ENCODE results near the gene ATP8B4.
A peak's percentile ranks its signal among the peaks of the same experiment; 100 is the strongest.

The ATP8B4 gene

GRCh38 chr15:49919034-49919433 is 200.0 kb downstream of the ATP8B4 start:
- DNase-seq, result no peak

DNA sequence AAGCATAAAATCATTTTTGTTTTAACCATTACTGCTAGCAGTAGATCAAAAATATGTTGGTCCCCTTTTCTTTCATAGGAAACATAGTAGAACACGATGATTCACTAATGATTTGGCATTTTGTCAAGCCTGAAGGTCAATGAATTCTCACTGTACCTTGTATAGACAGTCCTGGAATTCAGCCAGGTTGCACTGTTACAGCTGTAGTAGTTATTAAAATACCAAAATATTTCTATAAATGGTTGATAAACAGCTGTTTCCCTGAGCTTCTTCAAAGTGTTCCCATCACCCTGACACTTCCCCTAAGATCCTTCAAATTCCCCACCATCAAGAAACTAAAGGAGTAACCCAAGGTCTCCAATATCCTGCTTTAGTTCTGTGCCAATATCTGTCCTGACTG is 200.9 kb downstream of the ATP8B4 start:
- peak; percentile 16 for DNase-seq

DNA sequence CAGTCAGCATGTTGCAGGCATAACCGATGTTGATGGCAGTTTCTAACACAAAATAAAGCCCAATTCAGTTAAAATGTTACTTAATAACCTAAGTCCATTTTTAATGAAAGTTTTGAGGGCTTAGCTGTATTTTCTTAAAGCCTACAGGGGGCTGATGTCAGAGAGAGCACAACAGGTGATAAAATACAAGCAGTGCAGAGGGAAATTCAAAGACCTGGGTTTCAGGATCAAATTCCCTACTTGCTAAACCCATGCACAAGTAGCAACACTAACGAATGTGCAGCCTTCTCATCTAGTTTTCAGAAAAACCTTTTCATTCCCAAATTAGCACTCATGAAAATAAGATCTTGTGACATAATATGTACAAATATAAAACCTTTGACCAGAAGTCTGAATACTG is 202.0 kb downstream of the ATP8B4 start:
- DNase-seq, result no peak

GRCh38 chr15:49915822-49916221 is 203.2 kb downstream of the ATP8B4 start:
- DNase-seq, result no peak

DNA sequence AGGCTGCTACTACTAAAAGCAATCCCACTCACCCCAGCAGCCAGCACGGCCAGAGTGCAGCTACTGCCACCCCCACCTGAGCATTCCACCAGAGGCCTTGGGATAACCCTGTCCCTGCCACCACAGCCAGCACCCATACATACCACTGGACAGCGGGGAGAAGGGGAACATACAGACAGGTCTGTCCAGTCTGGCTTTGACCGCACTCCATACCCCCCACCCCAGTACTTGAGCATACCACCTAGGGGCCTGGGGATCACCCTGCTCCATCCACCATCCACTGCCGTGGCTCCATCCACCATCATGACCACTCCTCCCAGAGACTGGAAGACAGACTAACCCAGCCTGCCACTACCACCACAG is 210.1 kb downstream of the ATP8B4 start:
- no peak for DNase-seq

GRCh38 chr15:49908236-49908932 is 210.6 kb downstream of the ATP8B4 start:
- DNase-seq, result no peak

GRCh38 chr15:49906966-49907365 is 212.1 kb downstream of the ATP8B4 start:
- DNase-seq, result no peak

DNA sequence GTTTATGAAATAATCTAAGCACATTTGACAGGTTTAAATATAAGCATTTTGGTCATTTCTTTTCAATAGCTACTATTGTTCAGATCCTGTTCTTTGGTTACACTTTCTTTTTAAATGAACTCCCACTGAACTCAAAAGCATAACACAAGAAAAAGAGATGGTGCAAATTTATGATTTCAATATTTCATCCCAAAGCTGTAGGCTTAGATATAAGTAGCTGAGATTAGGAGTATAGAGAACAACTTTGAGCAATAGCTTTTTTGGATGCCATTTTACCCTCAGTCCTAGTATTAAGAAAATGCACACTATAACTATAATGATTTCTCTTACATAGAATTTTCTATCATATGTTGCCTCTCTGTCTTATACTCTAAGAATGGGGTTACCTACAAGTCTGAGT is 213.8 kb downstream of the ATP8B4 start:
- no peak for DNase-seq

DNA sequence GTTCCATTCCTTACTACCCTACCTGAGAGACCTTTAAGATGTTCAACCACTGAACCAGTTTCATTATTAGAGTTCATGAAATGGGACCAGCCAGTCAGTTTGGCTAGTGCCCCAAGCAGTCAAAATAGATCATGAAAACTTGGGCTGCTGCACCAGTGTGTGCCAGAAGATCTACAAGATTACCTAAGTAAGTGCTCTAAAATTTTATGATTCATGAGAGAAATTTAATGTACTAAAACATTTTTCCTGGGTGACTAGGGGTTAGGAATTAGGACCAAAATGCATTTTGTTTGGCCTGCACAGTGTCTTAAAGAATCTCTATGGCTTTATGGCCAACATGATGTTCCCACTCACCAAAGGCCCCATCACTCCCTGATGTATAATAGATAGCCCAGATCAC is 214.7 kb downstream of the ATP8B4 start:
- no peak for DNase-seq

GRCh38 chr15:49902685-49903501 is 216.1 kb downstream of the ATP8B4 start:
- no peak for DNase-seq

DNA sequence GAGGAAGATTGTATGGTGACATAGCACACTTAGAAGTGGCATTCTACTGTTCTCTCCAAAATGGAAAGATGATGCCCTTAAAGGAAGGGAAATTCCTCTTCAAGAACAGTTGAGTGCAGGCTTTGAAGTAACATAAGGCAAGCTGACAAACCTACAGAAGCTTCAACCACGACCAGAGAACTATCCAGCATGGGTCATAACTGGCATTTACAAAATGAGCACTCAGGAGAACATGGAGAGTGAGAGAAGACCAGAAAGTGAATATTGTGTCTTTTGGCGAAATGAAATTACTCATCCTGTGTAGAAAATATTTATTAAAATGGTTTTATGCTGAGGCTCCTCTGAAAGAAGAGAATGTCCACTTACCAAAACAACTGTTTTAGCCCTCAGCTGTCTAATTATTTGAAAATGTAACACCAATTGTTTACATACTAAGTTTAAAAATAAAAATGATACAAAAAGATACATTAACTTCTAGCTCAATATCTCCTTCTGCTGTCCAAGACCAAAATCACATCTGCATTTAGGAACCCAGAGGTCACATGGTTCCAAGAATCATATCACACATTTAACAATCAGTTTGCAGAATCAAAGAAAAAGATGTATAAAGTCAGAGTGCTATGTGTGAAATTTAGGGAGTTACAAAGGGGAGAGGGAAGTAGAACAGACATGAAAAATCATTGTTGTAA is 216.9 kb downstream of the ATP8B4 start:
- DNase-seq, result no peak

DNA sequence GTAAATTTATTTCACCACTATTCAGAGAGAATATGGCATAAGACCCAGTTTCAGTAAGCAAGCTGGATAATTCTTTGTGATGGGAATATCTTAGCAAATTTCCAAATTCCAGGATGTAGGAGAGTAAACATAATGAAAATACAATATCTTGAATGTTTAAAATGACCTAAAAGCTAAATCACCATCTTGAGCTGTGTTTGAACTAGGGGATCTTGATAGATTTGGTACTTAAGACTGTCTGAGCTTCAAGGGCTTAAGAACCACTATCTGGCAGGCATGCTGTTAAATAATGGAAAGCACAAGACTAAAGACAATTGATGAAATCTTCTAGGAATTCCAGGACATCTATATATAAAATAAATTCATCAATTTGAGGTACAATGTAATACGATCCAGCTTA is 217.7 kb downstream of the ATP8B4 start:
- DNase-seq, result no peak

DNA sequence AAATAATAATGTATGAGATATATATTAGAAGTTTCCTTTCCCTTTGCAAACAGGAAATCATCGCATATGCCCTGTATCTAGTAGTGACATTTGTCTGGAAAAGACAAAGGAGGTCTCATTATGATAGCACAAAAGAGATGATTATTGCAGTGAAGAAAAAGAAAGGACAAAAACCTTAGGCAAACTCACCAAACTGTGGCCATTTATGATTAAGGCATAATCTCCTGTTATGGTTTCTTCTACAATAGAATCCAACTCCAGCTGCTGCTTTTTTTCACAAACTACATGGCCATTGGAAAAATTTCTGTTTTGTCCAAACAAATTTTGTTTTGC is 218.2 kb downstream of the ATP8B4 start:
- DNase-seq, result no peak

GRCh38 chr15:49900006-49900902 is 218.8 kb downstream of the ATP8B4 start:
- DNase-seq, result no peak

DNA sequence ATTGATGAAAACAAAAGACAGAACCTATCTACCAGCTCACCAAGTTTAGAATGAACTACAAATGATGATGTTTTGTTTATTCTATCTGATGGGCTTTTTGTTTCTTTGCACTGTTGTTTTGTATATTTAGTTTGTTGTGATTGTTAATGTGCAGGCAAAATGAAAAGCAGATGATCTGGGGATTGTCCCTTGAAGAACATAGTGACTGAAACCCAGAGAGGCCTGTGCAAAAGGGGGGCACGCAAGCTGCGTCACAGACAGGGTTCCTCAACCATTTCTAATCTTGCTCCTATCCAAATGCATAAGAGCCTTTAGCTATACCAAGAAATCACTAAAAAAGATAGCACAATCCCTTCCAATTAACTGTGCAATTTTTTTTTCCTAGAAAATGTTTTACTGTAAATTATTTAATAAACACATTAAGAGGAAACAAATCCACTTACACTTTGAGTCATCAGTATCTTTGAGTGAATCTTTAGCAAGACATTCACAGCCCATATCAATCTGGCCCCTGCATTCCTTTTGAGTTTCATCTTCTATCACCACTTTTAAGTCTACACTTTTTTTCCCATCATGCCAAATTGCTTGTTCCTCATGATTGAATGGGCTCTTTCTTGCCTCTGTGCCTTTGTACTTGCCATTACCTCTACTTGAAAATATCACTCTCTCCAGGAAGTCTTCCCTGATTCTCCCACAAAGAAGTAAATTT is 220.3 kb downstream of the ATP8B4 start:
- no peak for DNase-seq

- DNase-seq, result no peak
Observed at GRCh38 chr15:49898097-49898496, 220.9 kb downstream of the ATP8B4 start.

DNA sequence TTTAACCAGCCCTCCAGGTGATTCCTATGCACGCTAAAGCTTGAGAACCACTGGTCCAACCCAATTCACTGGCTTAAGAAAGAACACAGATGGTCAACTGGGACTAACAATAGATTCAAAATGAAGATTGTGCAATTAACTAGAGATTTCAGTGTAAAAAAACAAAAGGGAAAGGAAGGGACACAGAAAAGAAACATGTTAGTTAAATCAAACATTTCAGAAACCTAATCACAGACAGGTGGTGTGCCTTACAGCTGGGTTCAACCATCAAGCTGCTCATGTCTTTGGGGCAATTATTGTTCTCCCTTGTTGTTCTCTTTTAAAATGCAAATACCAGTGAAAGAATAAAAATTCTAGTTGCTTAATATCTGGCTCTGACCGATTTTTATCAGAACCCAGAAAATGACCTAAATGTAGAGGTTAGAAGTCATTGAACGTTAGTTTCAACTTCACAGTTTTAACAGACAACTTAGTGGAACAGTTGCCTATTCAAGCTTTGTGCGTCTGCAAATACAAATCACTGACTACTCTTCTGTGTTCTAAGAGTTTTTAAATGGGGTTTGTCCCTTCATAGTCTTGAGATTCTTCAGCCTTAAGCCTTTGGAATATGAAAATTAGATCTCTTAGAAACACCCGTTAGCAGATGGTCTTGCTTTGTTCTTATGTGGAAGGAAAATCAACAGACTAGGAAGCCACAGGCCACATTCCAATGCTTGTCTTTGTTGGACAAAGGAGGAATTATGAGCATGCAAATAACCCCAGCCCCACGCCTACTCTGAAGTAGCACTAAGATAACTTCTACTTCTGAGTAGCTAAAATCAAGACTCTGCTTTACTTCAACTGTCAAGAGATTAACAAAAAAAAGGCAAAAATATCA is 223.4 kb downstream of the ATP8B4 start:
- DNase-seq, result no peak

GRCh38 chr15:49890689-49891088 is 228.3 kb downstream of the ATP8B4 start:
- DNase-seq, result no peak

GRCh38 chr15:49889536-49889935 is 229.5 kb downstream of the ATP8B4 start:
- no peak for DNase-seq

- no peak for DNase-seq
Observed at GRCh38 chr15:49888734-49889133, 230.3 kb downstream of the ATP8B4 start.

- no peak for DNase-seq
Observed at GRCh38 chr15:49888323-49888693, 230.7 kb downstream of the ATP8B4 start.
